ENCODE results near the gene SMPD2.

SMPD2 gene

DNA sequence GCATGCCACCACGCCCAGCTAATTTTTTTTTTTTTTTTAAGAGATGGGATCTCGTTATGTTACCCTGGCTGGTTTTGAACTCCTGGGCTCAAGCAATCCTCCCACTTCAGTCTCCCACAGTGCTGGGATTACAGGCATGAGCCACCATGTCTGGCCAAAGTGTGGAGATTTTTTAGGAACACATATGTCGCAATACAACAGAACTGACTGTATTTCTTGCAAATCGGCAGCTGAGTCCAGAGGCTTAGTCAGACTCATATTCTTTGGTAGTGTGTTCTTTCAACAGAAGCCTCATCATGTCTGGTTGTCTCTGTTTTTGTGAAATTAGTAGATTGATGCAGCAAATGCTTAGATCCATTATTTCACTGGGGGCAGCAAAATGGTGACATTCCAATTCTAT lies 34.3 kb upstream of the SMPD2 start:
- H3K36me3 ChIP-seq (ENCODE audit: control insufficient read depth in 2 of 2, insufficient read depth in 1 of 2, low read length in 2 of 2), result no peaks in the 10 kb centered on the region
- H3K4me3 ChIP-seq (ENCODE audit: low read depth, low read length), result no peak overlapping the region
- no peak overlapping the region for H3K27ac ChIP-seq (ENCODE audit: extremely low read depth, low read depth, low read length)
- H3K4me1 ChIP-seq (ENCODE audit: control insufficient read depth, insufficient read depth, low read length), result no peaks in the 10 kb centered on the region
- ChIA-PET POLR2A (no interaction called here), CTCF (no interaction called here)
- no peaks in the 10 kb centered on the region for H3K9me3 ChIP-seq (ENCODE audit: control insufficient read depth, insufficient read depth, low read depth, low read length)
- TF ChIP-seq ELK4 (IDR thresholded peaks at IDR 0.05; ENCODE audit: borderline replicate concordance, low read depth, low read length) (no peak), ZNF10 (tag by site-specific recombination; IDR thresholded peaks at IDR 0.05) (no peak), HIC1 (tag by site-specific recombination; IDR thresholded peaks at IDR 0.05) (no peak), ZNF169 (tag by site-specific recombination; IDR thresholded peaks at IDR 0.05) (no peak), ZNF214 (tag by site-specific recombination; IDR thresholded peaks at IDR 0.05; ENCODE audit: borderline replicate concordance) (no peak), ZNF404 (tag by site-specific recombination; IDR thresholded peaks at IDR 0.05) (no peak)

GRCh38 chr6:109411034-109411433 lies 29.5 kb upstream of the SMPD2 start:
- Histone ChIP-seq H3K9me3 (ENCODE audit: control insufficient read depth, insufficient read depth, low read depth, low read length) (no peaks in the 10 kb centered on the region), H3K4me1 (ENCODE audit: control insufficient read depth, insufficient read depth, low read length) (no peaks in the 10 kb centered on the region), H3K36me3 (ENCODE audit: control insufficient read depth in 2 of 2, insufficient read depth in 1 of 2, low read length in 2 of 2) (no peaks in the 10 kb centered on the region), H3K27ac (ENCODE audit: extremely low read depth, low read depth, low read length) (no peak overlapping the region), H3K4me3 (ENCODE audit: low read depth, low read length) (no peak overlapping the region)
- no peak for TF ChIP-seq ZNF335 (tag by site-specific recombination; conservative IDR thresholded peaks at IDR 0.05)
- TF ChIP-seq ZBTB26 (tag by site-specific recombination; optimal IDR thresholded peaks at IDR 0.05), result no peak
- TF ChIP-seq ZNF585B (tag by site-specific recombination; IDR thresholded peaks at IDR 0.05), result no peak
- TF ChIP-seq ZNF521 (tag by site-specific recombination; IDR thresholded peaks at IDR 0.05), result no peak
- TF ChIP-seq, protein P1, sequence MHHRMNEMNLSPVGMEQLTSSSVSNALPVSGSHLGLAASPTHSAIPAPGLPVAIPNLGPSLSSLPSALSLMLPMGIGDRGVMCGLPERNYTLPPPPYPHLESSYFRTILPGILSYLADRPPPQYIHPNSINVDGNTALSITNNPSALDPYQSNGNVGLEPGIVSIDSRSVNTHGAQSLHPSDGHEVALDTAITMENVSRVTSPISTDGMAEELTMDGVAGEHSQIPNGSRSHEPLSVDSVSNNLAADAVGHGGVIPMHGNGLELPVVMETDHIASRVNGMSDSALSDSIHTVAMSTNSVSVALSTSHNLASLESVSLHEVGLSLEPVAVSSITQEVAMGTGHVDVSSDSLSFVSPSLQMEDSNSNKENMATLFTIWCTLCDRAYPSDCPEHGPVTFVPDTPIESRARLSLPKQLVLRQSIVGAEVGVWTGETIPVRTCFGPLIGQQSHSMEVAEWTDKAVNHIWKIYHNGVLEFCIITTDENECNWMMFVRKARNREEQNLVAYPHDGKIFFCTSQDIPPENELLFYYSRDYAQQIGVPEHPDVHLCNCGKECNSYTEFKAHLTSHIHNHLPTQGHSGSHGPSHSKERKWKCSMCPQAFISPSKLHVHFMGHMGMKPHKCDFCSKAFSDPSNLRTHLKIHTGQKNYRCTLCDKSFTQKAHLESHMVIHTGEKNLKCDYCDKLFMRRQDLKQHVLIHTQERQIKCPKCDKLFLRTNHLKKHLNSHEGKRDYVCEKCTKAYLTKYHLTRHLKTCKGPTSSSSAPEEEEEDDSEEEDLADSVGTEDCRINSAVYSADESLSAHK (tag by site-specific recombination; IDR thresholded peaks at IDR 0.05), result no peak
- TF ChIP-seq ZBTB20 (tag by site-specific recombination; IDR thresholded peaks at IDR 0.05), result no peak
- no peak for TF ChIP-seq SCRT1 (tag by site-specific recombination; IDR thresholded peaks at IDR 0.05; ENCODE audit: borderline replicate concordance)
- TF ChIP-seq ZNF610 (tag by site-specific recombination; IDR thresholded peaks at IDR 0.05; ENCODE audit: borderline replicate concordance), result no peak
- TF ChIP-seq ZNF132 (tag by site-specific recombination; IDR thresholded peaks at IDR 0.05; ENCODE audit: borderline replicate concordance), result no peak
- TF ChIP-seq ZNF114 (tag by site-specific recombination; IDR thresholded peaks at IDR 0.05), result no peak
- no peak for TF ChIP-seq ZNF341 (tag by site-specific recombination; IDR thresholded peaks at IDR 0.05; ENCODE audit: low read depth)
- TF ChIP-seq ZNF398 (tag by site-specific recombination; IDR thresholded peaks at IDR 0.05), result no peak
- TF ChIP-seq ZNF112 (tag by site-specific recombination; IDR thresholded peaks at IDR 0.05), result no peak
- TF ChIP-seq ZNF473 (tag by site-specific recombination; IDR thresholded peaks at IDR 0.05), result no peak
- TF ChIP-seq ZNF654 (tag by site-specific recombination; IDR thresholded peaks at IDR 0.05; ENCODE audit: low read depth), result no peak
- ChIA-PET POLR2A (no interaction called here), CTCF (interaction anchor here (0.5 to 1.2 kb wide), 4 partner anchors 9 to 247 kb away, joined by 3 to 6 read pairs (median 3); no protein-coding TSS in a partner anchor)

All from HEK293 (cell line).